Measurements from ENCODE around the gene ENOX1. TPM values are rescaled to one million over a fixed set of nuclear protein-coding genes. Genes with fewer than 3 reads are reported as not detected.

The ENOX1 gene
- total RNA-seq, 1 experiment from 2014 or later: 1.8 TPM

DNA sequence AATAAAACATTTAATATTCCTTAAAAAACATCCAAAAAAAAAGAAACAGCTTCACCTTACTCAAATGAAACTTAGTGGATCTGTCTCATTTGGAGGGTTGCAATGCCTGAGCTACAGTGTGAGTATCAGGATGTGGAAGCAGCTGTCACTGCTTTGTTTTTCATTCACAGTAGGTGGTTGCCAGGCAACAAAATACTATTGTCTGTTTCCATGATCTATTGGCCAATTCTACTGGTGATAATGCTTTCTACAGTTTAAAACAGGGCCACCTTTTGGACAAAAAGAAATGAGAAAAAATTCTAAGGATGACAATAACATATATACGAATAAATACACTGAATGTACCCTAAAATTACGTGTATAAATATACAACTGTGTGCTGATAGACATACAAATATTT lies 3.0 kb downstream of the ENOX1 start:
- Mint-ChIP-seq H3K4me1 (ENCODE audit: insufficient read depth, unreplicated experiment) (peaks cover 20% of the 10 kb centered on the region), H3K9me3 (ENCODE audit: unreplicated experiment) (no peaks in the 10 kb centered on the region), H3K4me3 (ENCODE audit: unreplicated experiment) (no peak overlapping the region), H3K27me3 (ENCODE audit: insufficient read depth, unreplicated experiment) (no peaks in the 10 kb centered on the region), H3K27ac (ENCODE audit: low read depth, unreplicated experiment) (peak overlapping the region; percentile 19), H3K36me3 (ENCODE audit: insufficient read depth, unreplicated experiment) (no peaks in the 10 kb centered on the region)
- TF ChIP-seq, protein P1, sequence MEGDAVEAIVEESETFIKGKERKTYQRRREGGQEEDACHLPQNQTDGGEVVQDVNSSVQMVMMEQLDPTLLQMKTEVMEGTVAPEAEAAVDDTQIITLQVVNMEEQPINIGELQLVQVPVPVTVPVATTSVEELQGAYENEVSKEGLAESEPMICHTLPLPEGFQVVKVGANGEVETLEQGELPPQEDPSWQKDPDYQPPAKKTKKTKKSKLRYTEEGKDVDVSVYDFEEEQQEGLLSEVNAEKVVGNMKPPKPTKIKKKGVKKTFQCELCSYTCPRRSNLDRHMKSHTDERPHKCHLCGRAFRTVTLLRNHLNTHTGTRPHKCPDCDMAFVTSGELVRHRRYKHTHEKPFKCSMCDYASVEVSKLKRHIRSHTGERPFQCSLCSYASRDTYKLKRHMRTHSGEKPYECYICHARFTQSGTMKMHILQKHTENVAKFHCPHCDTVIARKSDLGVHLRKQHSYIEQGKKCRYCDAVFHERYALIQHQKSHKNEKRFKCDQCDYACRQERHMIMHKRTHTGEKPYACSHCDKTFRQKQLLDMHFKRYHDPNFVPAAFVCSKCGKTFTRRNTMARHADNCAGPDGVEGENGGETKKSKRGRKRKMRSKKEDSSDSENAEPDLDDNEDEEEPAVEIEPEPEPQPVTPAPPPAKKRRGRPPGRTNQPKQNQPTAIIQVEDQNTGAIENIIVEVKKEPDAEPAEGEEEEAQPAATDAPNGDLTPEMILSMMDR (IDR thresholded peaks at IDR 0.05; ENCODE audit: unreplicated experiment): no peak
- BruUV-seq (replicated peaks): no TSS peak
- ChIA-PET POLR2A (no interaction called here), CTCF (interaction anchor here (0.6 to 1.3 kb wide), 2 partner anchors 17 to 591 kb away, joined by 3 read pairs; no protein-coding TSS in a partner anchor)
- DNase-seq (ENCODE audit: unreplicated experiment): peak; percentile 54
- intact Hi-C loops (cut with micrococcal nuclease): no loop called here

DNA sequence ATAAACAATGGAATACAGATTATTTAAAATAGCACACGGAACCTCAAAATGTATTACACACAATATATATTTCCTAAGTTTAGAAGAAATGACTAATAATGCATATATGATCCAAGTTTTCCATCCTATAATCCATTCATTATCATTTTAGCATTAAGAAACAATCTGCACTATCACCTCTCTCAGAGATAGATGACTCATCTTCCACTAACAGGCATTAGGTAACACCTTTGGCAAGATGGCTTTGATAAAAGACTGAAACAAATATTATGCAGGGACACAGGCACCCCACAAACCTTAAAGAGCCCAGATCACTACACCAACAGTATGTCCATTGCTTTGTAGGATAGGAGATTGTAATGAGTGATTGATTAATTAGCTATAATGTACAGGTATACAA lies 4.1 kb downstream of the ENOX1 start:
- H3K27me3 Mint-ChIP-seq (ENCODE audit: insufficient read depth, unreplicated experiment): no peaks in the 10 kb centered on the region
- H3K4me3 Mint-ChIP-seq (ENCODE audit: unreplicated experiment): no peak overlapping the region
- ChIA-PET CTCF (interaction anchor here (0.7 to 1.3 kb wide), 2 partner anchors 18 to 542 kb away, joined by 3 read pairs; no protein-coding TSS in a partner anchor), POLR2A (interaction anchor here (1.1 kb wide), 1 partner anchor 22 kb away, joined by 3 read pairs; no protein-coding TSS in a partner anchor)
- TF ChIP-seq, protein P1 (IDR thresholded peaks at IDR 0.05; ENCODE audit: unreplicated experiment): no peak
- peaks cover 16% of the 10 kb centered on the region for H3K4me1 Mint-ChIP-seq (ENCODE audit: insufficient read depth, unreplicated experiment)
- no TSS peak for BruUV-seq (replicated peaks)
- DNase-seq (ENCODE audit: unreplicated experiment): peak; percentile 23
- intact Hi-C loops (cut with micrococcal nuclease): no loop called here
- H3K36me3 Mint-ChIP-seq (ENCODE audit: insufficient read depth, unreplicated experiment): no peaks in the 10 kb centered on the region
- no peak overlapping the region for H3K27ac Mint-ChIP-seq (ENCODE audit: low read depth, unreplicated experiment)
- no peaks in the 10 kb centered on the region for H3K9me3 Mint-ChIP-seq (ENCODE audit: unreplicated experiment)

DNA sequence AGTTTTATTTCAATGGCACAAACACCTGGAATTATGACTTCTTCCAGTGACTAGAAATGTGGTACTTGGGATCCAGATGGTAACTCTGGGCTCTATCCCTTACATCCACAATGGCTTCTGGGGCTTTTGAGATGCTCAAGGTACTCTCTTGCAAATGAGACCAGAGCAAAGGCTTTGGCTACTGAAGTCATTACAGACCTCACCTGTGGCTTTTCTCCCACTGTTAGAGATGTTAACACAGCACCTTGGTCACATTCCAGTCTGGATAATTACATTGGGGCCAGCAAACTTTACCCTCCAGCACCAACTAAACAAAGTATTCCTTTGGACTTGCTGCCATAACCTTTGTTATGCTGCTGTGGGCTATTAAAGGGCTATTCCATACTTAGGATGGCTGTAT lies 6.1 kb downstream of the ENOX1 start:
- Mint-ChIP-seq H3K9me3 (ENCODE audit: unreplicated experiment) (no peaks in the 10 kb centered on the region), H3K36me3 (ENCODE audit: insufficient read depth, unreplicated experiment) (no peaks in the 10 kb centered on the region), H3K4me3 (ENCODE audit: unreplicated experiment) (no peak overlapping the region), H3K27me3 (ENCODE audit: insufficient read depth, unreplicated experiment) (no peaks in the 10 kb centered on the region), H3K4me1 (ENCODE audit: insufficient read depth, unreplicated experiment) (peaks cover 18% of the 10 kb centered on the region), H3K27ac (ENCODE audit: low read depth, unreplicated experiment) (no peak overlapping the region)
- no TSS peak for BruUV-seq (replicated peaks)
- ChIA-PET CTCF (no interaction called here), POLR2A (no interaction called here)
- intact Hi-C loops (cut with micrococcal nuclease): no loop called here
- TF ChIP-seq, protein P1 (IDR thresholded peaks at IDR 0.05; ENCODE audit: unreplicated experiment): no peak
- DNase-seq (ENCODE audit: unreplicated experiment): no peak

DNA sequence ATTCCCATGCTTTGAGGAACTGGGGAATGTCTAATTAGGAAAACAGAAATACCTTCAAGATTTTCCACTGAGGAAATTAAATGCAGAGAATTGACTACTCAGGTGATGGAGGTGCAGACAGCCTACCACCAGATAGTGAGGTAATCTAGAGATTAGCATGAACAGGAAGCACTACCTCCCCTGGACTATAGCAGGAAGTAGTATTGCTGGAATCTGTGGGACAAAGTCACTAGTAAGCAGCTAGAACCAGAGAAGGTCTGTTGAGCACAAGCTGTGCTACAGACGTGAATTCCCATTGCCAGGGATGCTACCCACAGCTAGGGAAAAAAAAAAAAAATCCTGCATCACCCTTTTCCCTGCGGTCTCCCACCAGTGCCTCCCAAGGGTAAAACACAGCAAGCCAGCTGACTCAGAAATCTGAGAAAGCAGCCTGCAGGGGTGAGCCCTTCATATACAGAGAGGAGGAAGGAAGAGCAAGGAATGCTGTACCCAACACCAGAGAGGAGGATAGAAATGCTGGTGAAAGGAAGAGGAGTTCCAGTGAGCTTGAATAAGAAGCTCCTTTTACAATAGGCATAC lies 10.2 kb downstream of the ENOX1 start:
- CTCF ChIA-PET: interaction anchor here (0.6 to 1.1 kb wide), 3 partner anchors 31 to 146 kb away, joined by 3 to 4 read pairs (median 3); no protein-coding TSS in a partner anchor
- POLR2A ChIA-PET: no interaction called here
- no peaks in the 10 kb centered on the region for H3K36me3 Mint-ChIP-seq (ENCODE audit: insufficient read depth, unreplicated experiment)
- no peak overlapping the region for H3K4me3 Mint-ChIP-seq (ENCODE audit: unreplicated experiment)
- no peaks in the 10 kb centered on the region for H3K9me3 Mint-ChIP-seq (ENCODE audit: unreplicated experiment)
- peaks cover 6% of the 10 kb centered on the region for H3K4me1 Mint-ChIP-seq (ENCODE audit: insufficient read depth, unreplicated experiment)
- BruUV-seq (replicated peaks): no TSS peak
- intact Hi-C loops (cut with micrococcal nuclease): no loop called here
- DNase-seq (ENCODE audit: unreplicated experiment): no peak
- H3K27ac Mint-ChIP-seq (ENCODE audit: low read depth, unreplicated experiment): no peak overlapping the region
- TF ChIP-seq, protein P1 (IDR thresholded peaks at IDR 0.05; ENCODE audit: unreplicated experiment): no peak
- no peaks in the 10 kb centered on the region for H3K27me3 Mint-ChIP-seq (ENCODE audit: insufficient read depth, unreplicated experiment)

Measured in MCF 10A (cell line).